HG02759 (cell line): Measurements from ENCODE around the gene IRX3.
A peak's percentile ranks its signal among the peaks of the same experiment; 100 is the strongest.

Experiments used
- ATAC-seq: cut with Tn5 transposase; IDR thresholded peaks from one replicate; pipeline ENCODE4 v1.9.1; 2021; ENCODE audit warnings: mild to moderate bottlenecking, moderate library complexity; ENCODE audit not compliant: unreplicated experiment

IRX3 gene

GRCh38 chr16:54291656-54292487 lies 5.3 kb upstream of the IRX3 start:
- ATAC-seq = no peak

DNA sequence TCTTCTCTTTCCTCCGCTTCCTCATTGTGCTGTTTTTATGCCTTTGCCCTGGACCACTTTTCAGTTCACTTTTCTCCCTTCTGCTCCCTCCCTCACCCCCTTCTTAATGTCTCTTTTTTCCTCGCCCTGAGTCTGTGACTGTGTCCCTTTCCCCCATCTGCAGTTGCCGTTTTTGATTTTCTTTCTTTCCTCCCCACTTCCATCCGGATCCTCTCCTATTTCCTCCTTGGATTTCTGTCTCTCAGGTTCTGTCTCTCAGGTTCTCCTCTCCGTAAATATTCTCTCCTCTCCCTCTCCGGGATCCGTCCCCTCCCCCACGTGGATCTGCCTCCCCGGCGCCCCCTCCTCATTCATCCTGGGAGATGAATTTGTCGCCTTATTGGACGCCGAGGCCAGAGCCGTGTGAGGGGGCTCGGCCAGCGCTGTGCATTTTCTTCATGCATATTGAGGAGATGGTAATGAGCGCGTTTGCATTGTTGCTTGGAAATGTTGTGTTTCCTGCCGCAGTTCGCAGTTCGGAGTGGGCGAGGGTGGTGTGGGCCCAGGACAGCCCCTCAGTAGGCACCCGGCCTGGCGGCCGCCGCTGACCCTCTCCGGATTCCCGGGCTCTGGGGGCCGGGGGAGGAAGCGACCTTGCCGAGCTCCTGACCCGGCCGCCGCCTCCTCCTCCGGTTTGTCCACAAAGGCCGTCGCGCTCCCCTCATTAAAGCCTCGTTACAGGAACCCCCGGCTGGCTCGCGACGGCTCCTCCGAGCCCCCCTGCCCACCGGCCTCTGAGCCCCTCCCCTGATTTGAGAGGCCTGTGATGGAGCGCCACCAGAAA lies 4.5 kb upstream of the IRX3 start:
- ATAC-seq = no peak

DNA sequence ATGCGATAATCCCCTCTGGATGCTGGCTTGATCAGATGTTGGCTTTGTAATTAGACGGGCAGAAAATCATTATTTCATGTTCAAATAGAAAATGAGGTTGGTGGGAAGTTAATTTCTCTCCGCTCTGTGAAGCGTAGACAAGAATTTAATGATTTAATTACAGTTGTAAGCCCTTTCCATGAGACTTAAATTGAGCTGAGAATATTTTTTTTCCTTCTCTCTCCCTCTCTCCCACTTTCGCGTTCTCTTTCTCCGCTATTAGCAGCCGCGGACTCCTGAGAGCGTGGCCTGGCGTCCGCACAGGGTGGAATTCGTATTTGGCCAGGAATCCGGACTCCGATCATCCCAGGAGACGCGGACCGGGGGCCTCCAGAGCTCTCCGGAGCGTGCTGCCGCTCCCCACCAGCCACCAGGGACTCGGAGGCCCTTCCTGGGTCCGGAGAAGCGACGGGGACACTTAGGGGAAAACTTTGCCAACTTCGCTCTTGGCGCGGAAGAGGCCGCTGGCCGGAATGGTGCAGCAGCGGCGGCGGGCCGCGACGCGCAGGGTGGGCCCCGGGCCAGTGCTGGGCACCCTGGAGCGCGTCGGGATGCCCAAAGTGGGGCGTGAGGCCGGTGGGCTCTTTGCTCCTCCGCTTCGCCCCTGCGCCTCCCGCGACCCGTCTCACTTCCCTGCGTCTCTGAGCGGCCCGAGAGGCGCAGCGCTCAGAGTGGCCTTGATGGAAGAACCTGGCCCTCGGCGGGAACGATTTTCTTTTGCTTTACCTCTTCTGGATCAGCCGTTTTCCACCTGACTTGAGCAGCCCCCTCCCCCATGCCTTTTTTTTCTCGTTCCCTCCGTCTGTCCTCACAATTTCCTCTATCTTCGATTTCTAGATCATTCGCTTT lies 3.6 kb upstream of the IRX3 start:
- ATAC-seq = no peak

GRCh38 chr16:54289242-54289944 lies 2.8 kb upstream of the IRX3 start:
- ATAC-seq = no peak

- ATAC-seq = no peak
Measured at GRCh38 chr16:54288835-54289241, 2.3 kb upstream of the IRX3 start.

GRCh38 chr16:54288030-54288834 lies 1.6 kb upstream of the IRX3 start:
- no peak for ATAC-seq

- no peak for ATAC-seq
Measured at GRCh38 chr16:54287131-54288029, 793 bp upstream of the IRX3 start.

DNA sequence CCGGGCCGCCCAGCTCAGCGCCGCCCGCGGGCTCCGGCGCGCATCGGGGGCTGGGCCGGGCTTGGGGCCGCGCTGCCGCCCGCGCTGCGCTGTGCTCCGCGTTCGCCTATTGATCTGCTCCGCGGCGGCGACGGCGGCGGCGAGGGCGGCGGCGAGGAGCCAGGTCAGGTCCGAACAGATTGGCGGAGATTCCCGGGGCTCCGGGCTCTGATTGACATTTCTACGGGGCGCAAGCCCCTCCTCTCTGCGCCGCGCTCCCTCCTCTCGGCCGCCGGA lies 559 bp downstream of the IRX3 start:
- ATAC-seq = no peak

DNA sequence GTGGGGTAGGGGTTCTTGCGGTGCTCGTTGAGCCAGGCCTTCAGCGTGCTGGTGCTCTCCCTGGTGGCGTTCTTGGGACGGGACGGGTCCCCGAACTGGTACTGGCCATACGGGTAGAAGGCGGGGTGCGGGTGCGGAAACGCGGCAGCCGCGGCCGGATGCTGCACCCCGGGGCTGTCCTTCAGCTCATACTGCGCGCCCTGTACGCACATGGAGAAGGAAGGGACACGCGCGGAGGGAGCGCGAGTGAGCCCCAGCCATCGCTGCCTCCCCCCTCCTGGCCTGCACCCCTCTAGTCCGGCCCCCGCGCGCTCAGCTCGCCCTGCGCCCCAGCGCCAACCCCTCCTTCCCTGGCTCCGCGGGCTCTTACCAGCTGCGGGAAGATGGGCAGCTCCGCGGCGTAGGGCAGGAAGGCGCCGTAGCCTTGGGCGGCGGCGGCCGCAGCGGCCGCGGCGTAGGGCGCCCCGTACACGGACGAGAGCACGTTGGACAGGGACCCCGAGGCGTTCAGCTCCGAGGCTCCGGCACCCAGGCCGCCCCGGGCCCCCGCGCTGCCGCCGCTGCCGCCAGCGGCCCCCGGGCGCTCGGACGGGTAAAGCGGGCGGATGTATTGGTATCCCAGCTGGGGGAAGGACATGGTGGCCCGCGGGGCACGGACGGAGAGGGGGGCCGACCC lies 1.0 kb downstream of the IRX3 start:
- ATAC-seq = no peak

GRCh38 chr16:54284931-54285413 lies 1.6 kb downstream of the IRX3 start:
- no peak for ATAC-seq

DNA sequence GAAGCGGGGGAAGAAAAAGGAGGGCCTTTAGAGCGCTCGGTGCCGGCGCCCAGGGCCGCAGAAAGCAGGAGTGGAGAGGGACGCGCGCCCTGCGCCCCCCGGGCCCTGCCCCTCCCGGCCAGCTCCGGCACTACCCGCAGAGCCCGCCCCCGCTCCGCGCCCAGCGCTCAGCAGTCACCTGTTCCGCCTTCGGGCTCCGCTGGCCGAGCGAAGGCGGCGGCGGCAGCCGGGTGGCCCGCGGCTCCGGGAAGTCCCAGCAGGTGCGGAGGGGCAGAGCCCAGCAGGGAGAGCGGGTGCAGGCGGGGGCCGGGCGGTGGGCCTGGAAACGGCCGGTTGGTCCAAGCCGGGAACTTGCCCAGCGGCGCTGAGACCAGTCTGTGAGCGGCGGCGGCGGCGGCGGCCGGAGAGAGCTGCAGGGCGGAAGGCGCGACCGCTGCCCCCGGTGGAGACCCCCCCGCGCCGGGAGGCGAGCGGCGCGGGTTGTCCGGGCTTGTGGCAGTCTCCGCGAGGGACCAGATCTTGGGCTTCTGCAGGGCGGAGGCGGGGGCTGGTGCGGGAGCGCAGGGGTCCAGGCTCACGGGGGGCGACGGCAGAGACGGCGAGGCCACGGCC lies 2.2 kb downstream of the IRX3 start:
- ATAC-seq = no peak

- ATAC-seq = no peak
Measured at GRCh38 chr16:54283725-54284318, 2.8 kb downstream of the IRX3 start.

DNA sequence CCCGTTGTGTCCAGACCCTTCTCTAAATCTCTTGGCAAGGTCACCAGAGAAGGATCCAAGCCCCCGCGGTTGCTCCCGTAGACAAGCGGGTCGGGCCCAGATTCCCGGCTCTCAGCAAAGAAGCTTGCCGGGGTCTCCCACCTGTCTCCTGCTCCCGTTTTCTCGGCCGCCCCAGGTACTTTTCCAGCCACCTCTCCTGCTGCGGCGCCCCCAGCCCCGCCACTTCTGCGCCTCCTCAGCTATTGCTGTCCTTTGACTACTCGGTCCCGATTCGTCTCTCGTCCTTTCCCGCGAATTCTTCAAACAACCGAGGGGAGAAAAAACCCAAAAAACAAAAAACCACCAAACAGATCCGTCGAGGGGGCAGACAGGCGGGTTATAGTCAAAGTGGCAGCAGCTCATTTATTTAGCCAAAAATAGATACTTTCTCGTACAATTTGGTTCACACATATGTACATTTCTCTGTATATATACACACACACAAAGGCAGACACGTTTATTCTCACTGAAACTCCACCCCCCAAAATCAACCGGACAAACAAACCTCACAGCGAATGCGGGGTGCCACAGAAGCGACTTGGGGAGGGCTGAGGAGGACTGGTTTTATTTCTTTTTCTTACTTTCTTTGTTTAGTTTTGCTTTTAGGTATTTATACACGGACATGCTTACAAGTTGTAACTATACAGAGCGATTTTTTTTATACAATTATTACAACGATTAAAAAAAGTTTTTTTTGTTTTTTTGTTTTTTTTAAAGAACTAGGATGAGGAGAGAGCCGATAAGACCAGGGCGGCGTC lies 3.5 kb downstream of the IRX3 start:
- no peak for ATAC-seq

DNA sequence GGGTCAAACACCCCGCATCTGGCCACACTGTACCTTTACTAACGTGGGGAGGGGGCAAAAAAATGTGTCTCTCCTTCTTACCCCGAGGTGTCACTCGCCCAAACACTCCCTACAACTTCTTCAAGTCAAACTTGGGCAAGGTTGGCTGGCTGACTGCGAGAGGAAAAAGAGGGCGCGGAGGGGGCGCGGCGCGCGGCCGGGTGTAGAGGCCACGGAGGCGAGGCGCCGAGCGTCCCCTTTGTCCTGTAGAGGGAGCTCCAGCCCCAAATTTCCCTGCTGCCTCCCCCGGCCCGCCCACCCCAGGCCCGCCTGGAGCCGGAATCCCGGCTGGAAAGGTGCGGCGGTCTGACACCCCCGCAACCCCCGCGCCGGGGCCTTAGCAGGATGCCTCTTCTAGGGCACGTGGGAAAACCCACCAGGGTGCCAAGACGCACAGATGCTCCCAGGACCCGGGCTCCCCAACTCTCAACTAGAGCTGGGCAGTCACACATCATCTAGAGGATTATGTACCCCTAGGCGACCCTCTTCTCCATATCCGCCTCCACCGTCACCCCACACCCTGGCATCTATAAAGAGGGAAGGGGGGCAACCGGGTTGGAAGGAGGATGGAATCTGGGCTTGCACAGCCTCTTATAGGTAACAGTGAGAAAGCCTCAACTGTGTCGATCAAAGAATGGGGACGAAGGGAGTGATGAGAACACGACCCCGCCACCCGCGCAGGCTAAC lies 4.2 kb downstream of the IRX3 start:
- peak; percentile 40 for ATAC-seq

DNA sequence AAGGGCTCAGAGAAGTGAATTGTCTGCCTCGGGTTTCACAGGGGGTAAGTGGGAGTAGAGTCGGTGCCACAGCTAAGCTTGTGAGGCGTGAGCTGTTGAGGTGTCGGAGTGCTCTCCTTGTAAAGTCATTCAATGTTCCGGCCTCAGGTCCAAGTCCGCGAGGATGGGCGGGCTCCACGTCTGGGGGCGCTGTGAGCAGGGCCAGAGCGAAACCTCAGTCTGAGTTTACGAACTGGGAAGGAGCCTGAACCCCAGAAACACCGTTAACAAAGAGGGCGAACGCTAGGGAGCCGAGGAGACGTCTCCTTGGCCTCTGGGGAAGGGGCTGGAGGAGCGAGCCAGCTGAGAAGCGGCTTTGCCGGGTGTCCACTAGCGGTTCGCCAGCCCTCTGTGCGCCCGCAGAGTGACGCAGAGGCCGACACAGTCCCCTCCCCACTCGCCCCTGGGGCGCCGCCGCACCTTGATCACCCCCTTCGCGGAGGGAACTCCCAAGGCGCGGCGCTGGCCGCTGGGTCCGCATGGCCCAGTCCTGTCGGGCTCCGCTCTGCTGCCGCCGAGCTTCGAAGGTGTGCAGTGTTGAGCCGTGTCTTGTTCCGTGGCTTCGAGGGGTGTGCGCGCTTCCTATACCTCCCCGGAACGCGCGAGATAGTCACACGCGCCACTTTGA lies 4.9 kb downstream of the IRX3 start:
- no peak for ATAC-seq
